Activated CD8-positive, alpha-beta memory T cell treated with anti-CD3 and anti-CD28 coated beads, Interleukin-2, amount 10 ng/mL, durations not matched to agents 7 days and 5 days (primary cell): Measurements from ENCODE around the gene UNC93A. TPM values are rescaled to one million over a fixed set of nuclear protein-coding genes. Genes with fewer than 3 reads are reported as not detected.
"Not testable (repeated sequence)": the region's sequence is repeated elsewhere in the genome, so short reads cannot be mapped to it uniquely, and the experiment has no call there.

ENCODE experiments used
- ATAC-seq: fragments of 150-1000 bp; cut with Tn5 transposase; one replicate; pipeline ENCODE4 v1.10.0; 2021; ENCODE audit warnings: moderate library complexity
- CTCF ChIA-PET: fragments of 350-600 bp; sonication (Branson Sonifier 250); formaldehyde crosslinking; loops from one replicate; lab custom pipeline; 2021; ENCODE audit warnings: antibody characterized with exemption; lab: Charles Lee
- DNase-seq: peaks from one replicate; pipeline ENCODE4 v3.0.0-alpha.2; 2020
- H3K27ac Mint-ChIP-seq: one replicate; pipeline ENCODE4 v1.8.0; 2021; ENCODE audit warnings: mild to moderate bottlenecking, mixed read lengths
- H3K27me3 Mint-ChIP-seq: one replicate; pipeline ENCODE4 v1.8.0; 2021; ENCODE audit warnings: mixed read lengths
- H3K36me3 Mint-ChIP-seq: one replicate; pipeline ENCODE4 v1.8.0; 2021; ENCODE audit warnings: mild to moderate bottlenecking, mixed read lengths
- H3K4me1 Mint-ChIP-seq: one replicate; pipeline ENCODE4 v1.8.0; 2021; ENCODE audit warnings: mixed read lengths
- H3K4me3 Mint-ChIP-seq: one replicate; pipeline ENCODE4 v1.8.0; 2021; ENCODE audit warnings: mild to moderate bottlenecking, moderate library complexity, mixed read lengths
- H3K9me3 Mint-ChIP-seq: one replicate; pipeline ENCODE4 v1.8.0; 2022; ENCODE audit warnings: low read depth, mixed read lengths
- total RNA-seq, 2 experiments: library from RNA; stranded (reverse); gene quantifications; one replicate each; pipeline ENCODE4 v1.2.3, GENCODE V29; 2021

UNC93A gene
- total RNA-seq, 2 experiments from 2014 or later, result not detected

GRCh38 chr6:167304912-167305311 is 13.8 kb downstream of the UNC93A start:
- ATAC-seq (no peak), DNase-seq (no peak)
- Mint-ChIP-seq H3K4me1 (no peaks in the 10 kb centered on the region), H3K27me3 (peaks cover 18% of the 10 kb centered on the region), H3K27ac (no peak overlapping the region), H3K4me3 (no peak overlapping the region), H3K36me3 (no peaks in the 10 kb centered on the region), H3K9me3 (no peaks in the 10 kb centered on the region)
- CTCF ChIA-PET, result no interaction called here

GRCh38 chr6:167305796-167306195 is 14.7 kb downstream of the UNC93A start:
- Mint-ChIP-seq H3K36me3 (no peaks in the 10 kb centered on the region), H3K4me3 (no peak overlapping the region), H3K9me3 (no peaks in the 10 kb centered on the region), H3K4me1 (no peaks in the 10 kb centered on the region), H3K27ac (no peak overlapping the region), H3K27me3 (peaks cover 18% of the 10 kb centered on the region)
- ATAC-seq (no peak), DNase-seq (no peak)
- CTCF ChIA-PET, result no interaction called here

DNA sequence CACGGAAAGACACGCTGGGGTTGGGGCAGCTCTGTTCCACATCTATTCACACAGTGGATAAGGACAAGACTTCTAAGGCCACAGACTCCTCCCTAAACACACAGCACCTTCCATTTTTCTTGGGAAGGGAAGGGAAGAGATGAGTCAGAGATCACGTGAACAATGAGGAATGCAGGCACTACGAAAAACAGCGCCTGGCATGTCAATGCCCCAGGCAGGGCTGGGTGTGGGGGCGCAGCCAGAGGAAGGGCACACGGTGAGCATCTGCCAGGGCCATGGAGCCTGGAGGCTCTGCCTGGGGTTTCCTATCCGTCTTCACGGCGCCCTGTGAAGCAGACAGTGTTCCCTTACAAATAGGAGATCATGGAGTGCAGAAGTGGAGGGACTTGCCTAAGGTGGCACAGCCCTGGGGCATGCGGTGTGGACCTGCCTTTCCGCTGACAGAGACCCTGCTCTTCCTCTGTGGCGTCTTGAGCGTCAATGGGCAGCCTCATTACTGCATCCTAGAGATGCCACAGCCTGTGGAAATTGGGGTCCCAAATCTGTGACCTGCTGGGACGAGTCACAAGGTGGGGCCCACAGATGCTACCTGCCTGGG is 15.4 kb downstream of the UNC93A start:
- H3K27me3 Mint-ChIP-seq, result peaks cover 16% of the 10 kb centered on the region

GRCh38 chr6:167307342-167307955 is 16.3 kb downstream of the UNC93A start:
- ATAC-seq, result no peak
- Mint-ChIP-seq H3K27me3 (peaks cover 9% of the 10 kb centered on the region), H3K9me3 (no peaks in the 10 kb centered on the region), H3K27ac (no peak overlapping the region), H3K4me3 (no peak overlapping the region), H3K4me1 (no peaks in the 10 kb centered on the region), H3K36me3 (no peaks in the 10 kb centered on the region)
- CTCF ChIA-PET, result no interaction called here
- no peak for DNase-seq

More for the DNA sequence above, 15.4 kb downstream of the UNC93A start:
- no peaks in the 10 kb centered on the region for H3K36me3 Mint-ChIP-seq
- H3K4me1 Mint-ChIP-seq, result no peaks in the 10 kb centered on the region
- H3K4me3 Mint-ChIP-seq, result no peak overlapping the region
- H3K27ac Mint-ChIP-seq, result no peak overlapping the region
- CTCF ChIA-PET, result no interaction called here
- ATAC-seq, result no peak
- DNase-seq, result no peak
- H3K9me3 Mint-ChIP-seq, result no peaks in the 10 kb centered on the region

DNA sequence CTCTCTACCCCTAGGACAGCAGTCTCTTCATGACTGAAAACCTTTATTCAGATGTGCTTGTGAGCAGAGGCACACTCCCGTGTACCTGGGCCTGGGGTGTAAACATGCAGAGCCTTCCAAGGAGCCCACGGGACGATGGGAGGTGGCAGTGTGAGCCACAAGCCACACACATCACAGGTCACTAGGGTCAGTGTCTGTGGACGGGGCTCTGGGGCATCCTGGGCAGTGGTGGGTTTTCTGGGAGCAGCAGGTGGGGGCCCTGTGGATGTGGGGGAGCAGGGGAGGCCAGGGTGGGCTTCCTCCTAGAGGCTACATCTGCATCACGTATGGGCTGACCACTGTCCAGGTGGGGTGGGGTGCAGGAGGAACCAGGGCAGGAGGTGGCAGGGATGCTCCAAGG is 17.1 kb downstream of the UNC93A start:
- no peak overlapping the region for H3K27ac Mint-ChIP-seq
- ATAC-seq (no peak), DNase-seq (no peak)
- CTCF ChIA-PET, result no interaction called here
- no peaks in the 10 kb centered on the region for H3K4me1 Mint-ChIP-seq
- no peaks in the 10 kb centered on the region for H3K9me3 Mint-ChIP-seq
- no peaks in the 10 kb centered on the region for H3K36me3 Mint-ChIP-seq
- H3K27me3 Mint-ChIP-seq, result peaks cover 4% of the 10 kb centered on the region
- H3K4me3 Mint-ChIP-seq, result no peak overlapping the region

DNA sequence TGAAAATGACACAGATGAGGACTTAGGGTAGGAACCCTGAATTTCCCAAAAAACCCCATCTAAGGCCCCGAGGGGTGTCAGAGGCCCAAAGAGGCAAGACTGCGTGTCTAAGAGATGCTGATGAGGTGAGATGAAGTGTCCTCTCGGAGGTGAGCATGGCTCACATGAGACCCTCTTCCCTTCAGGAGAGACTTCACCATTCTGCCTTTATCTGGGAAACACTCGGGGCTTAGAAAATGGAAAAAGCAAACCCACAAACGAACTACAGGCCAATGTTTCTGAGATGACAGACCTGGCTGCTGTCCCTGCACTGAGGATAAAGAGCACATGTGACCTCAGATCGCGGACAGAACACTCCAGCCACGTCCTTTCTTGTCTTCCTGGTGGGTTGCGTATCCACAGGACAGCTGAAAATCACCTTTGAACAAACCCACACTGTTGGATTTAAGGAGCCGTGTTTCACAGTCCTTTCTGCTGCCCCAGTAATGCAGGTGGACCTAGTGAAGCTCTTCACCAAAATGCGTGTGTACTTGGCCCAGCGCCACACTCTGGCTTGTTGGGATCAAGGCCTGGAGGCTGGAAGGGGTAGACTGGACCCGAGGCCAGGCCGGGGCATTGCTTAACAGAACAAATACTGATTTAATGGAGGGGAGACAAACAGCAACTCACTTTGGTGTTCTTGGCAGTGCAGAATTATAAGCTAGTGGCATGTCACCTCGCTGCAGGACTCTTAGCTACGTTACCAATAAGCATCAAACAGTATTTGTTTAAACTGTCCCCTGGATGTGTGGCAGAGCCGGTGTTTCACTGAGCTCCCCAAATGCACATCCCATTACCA is 18.5 kb downstream of the UNC93A start:
- not testable (repeated sequence) for H3K9me3 Mint-ChIP-seq, H3K4me1 Mint-ChIP-seq, ATAC-seq, H3K27me3 Mint-ChIP-seq, H3K27ac Mint-ChIP-seq, DNase-seq, H3K36me3 Mint-ChIP-seq, H3K4me3 Mint-ChIP-seq
- CTCF ChIA-PET, result interaction anchor here (1.2 kb wide), 1 partner anchor 18 kb away, joined by 3 read pairs; the partner anchor contains the start of gene UNC93A

GRCh38 chr6:167311286-167311685 is 20.2 kb downstream of the UNC93A start:
- DNase-seq (no peak), ATAC-seq (no peak)
- H3K9me3 Mint-ChIP-seq, result no peaks in the 10 kb centered on the region
- CTCF ChIA-PET, result no interaction called here
- H3K4me3 Mint-ChIP-seq, result no peak overlapping the region
- no peak overlapping the region for H3K27ac Mint-ChIP-seq
- H3K4me1 Mint-ChIP-seq, result no peaks in the 10 kb centered on the region
- no peaks in the 10 kb centered on the region for H3K36me3 Mint-ChIP-seq
- peaks cover 3% of the 10 kb centered on the region for H3K27me3 Mint-ChIP-seq

GRCh38 chr6:167311691-167312090 is 20.6 kb downstream of the UNC93A start:
- H3K27me3 Mint-ChIP-seq, H3K36me3 Mint-ChIP-seq, DNase-seq, H3K27ac Mint-ChIP-seq, H3K9me3 Mint-ChIP-seq, CTCF ChIA-PET, H3K4me1 Mint-ChIP-seq, H3K4me3 Mint-ChIP-seq, ATAC-seq: not testable (repeated sequence)

GRCh38 chr6:167314180-167314821 is 23.2 kb downstream of the UNC93A start:
- Mint-ChIP-seq H3K27ac (no peak overlapping the region), H3K36me3 (no peaks in the 10 kb centered on the region), H3K4me3 (no peak overlapping the region), H3K27me3 (peaks cover 14% of the 10 kb centered on the region), H3K4me1 (no peaks in the 10 kb centered on the region), H3K9me3 (no peaks in the 10 kb centered on the region)
- CTCF ChIA-PET, result no interaction called here
- ATAC-seq (no peak), DNase-seq (no peak)

DNA sequence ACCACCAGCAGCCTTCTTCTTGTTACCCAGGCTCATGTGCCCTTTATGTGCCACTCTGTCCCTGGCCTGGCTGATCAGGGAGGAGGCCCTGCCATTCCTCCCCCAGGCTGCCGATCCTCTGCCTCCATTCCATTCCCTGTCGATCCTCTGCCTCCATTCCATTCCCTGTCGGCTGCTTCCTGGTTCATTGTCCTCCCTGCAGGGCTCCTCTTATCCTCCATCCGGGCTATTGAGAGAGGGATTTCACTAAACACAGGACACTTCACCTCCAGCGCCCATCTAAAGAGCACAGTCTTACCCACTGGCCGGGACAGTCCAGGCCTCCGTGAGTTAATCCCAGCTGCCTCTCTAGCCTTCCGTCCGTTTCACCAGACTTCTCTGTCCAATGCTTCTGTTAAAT is 26.1 kb downstream of the UNC93A start:
- no peaks in the 10 kb centered on the region for H3K4me1 Mint-ChIP-seq
- no peaks in the 10 kb centered on the region for H3K36me3 Mint-ChIP-seq
- H3K27ac Mint-ChIP-seq, result no peak overlapping the region
- DNase-seq (no peak), ATAC-seq (no peak)
- CTCF ChIA-PET, result no interaction called here
- no peaks in the 10 kb centered on the region for H3K9me3 Mint-ChIP-seq
- peaks cover 18% of the 10 kb centered on the region for H3K27me3 Mint-ChIP-seq
- no peak overlapping the region for H3K4me3 Mint-ChIP-seq

DNA sequence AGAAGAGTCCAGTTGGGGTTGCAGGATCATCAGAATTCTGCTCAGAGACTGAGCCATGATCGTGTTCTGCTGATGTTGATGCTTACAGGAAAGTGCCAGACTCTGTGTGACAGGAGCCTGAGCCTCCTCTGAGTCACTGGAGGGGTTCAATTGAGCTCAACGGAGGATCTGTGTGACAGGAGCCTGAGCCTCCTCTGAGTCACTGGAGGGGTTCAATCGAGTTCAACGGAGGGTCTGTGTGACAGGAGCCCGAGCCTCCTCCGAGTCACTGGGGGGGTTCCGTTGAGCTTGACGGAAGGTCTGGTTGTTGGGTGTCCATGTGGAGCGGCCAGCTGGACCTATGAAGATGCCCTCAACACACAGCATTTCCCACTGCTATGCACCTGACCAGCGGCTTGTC is 27.2 kb downstream of the UNC93A start:
- H3K27me3 Mint-ChIP-seq, result peaks cover 18% of the 10 kb centered on the region
- H3K9me3 Mint-ChIP-seq, CTCF ChIA-PET, H3K36me3 Mint-ChIP-seq, H3K27ac Mint-ChIP-seq, DNase-seq, H3K4me1 Mint-ChIP-seq, ATAC-seq, H3K4me3 Mint-ChIP-seq: not testable (repeated sequence)

GRCh38 chr6:167318856-167319255 is 27.7 kb downstream of the UNC93A start:
- H3K4me3 Mint-ChIP-seq, H3K27ac Mint-ChIP-seq, CTCF ChIA-PET, H3K4me1 Mint-ChIP-seq, ATAC-seq, DNase-seq, H3K36me3 Mint-ChIP-seq, H3K9me3 Mint-ChIP-seq: not testable (repeated sequence)
- H3K27me3 Mint-ChIP-seq, result peaks cover 18% of the 10 kb centered on the region

DNA sequence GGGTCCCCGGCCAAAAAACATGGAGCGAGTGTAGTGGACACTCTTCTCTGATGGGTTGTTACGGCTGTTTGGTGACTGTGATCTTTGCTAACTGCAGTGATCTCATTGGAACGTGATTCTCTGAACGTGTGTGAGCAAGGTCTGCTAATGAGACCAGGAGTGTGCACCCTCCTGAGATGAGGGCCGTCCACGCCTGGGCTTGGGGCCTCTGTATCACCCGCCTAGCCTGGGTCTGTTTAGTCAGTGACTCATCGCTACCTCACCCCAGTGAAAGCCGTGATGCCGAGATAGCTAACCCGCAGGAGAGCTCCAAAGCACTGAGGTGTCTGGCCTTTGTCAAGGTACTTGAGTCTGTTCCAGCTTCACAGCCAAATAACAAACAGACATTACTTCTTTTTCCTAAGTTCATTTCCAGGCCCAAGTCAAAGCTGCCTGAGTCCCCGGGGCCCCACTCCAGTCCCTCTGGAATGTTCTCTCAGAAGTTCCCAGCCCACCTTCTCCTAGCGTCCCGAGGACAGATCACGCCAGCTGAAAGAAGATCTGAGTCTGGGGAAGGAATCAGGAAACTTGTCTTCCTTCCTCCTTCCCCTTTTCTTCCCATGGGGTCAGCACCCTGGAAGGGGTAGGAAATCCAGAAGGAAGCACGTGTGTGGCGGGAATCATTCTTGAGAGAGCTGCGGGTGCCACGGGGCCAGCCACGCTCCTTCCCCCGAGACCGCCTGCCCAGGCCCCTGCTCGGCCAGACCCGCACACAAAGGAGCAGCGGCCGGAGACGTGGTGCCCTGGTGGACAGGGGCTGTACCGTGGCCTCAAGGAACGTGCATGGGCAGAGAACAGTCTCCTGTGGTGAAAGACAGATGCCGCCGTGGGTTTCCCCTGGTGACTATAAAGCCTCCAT is 29.0 kb downstream of the UNC93A start:
- H3K36me3 Mint-ChIP-seq, H3K4me1 Mint-ChIP-seq, DNase-seq, H3K9me3 Mint-ChIP-seq, H3K27ac Mint-ChIP-seq, H3K4me3 Mint-ChIP-seq, ATAC-seq, CTCF ChIA-PET: not testable (repeated sequence)
- H3K27me3 Mint-ChIP-seq, result peaks cover 14% of the 10 kb centered on the region
